ENCODE data around the gene SEC14L2. TPM values are rescaled to one million over a fixed set of nuclear protein-coding genes. Genes with fewer than 3 reads are reported as not detected.

The SEC14L2 gene
- 3.4 and 16.2 TPM in 2 replicates for total RNA-seq (2014; rRNA removed; shearing (Covaris generic))

DNA sequence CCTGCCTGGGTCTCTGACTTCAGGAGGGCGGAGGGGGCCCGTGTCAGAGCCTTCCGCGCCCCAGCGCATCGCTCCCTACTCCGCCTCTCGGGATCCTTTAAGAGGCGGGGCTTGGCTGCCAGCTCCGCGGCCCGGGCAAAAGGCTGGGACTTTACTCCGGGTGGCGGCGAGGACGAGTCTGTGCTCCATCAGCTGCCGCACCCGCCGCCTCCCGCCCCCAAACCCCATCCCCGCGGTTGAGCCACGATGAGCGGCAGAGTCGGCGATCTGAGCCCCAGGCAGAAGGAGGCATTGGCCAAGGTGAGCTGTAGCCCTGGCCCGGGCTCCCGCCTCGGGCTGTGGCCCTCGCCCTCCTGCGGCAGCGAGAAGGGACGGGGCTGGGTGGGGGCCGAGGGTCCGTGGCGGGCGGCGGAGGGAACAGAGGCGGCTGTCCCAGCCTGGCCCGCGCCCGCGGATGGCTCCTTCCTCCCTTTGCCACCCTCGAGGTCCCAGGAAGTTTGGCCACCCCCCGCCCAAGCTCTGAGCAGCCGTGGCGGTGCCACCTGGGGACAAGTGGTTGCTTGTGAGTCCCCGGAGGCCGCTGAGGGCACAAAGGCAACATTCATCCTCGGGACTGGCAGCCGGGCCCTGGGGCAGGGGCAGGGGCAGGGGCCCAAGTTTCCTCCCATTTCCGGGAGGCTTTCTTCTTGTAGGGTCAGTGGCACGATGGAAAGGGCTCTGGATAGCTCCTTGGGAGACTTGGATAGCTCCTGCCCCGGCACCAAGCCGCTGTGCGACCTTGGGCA is at the start of gene SEC14L2:
TSS of gene SEC14L2 (plus strand) at position 148 of the 785 bp plus-strand sequence. CDS start at position 247, 99 bp downstream.
- H3K9me3 ChIP-seq (replicated peaks) = no peaks in the 10 kb centered on the region
- H3K4me3 ChIP-seq = peak within 1 kb of the TSS; percentile 55
- H3K27me3 ChIP-seq (replicated peaks) = no peaks in the 10 kb centered on the region
- peaks cover 15% of the 10 kb centered on the region for H3K4me1 ChIP-seq (replicated peaks)
- H3K36me3 ChIP-seq = no peaks in the 10 kb centered on the region
- DNase-seq (ENCODE audit: low read depth in 1 of 2, low spot score in 2 of 2) = peak; percentile 52 to 66
- H3K27ac ChIP-seq = no peak within 1 kb of the TSS

GRCh38 chr22:30347255-30347892 is 49.4 kb upstream of the SEC14L2 start:
- H3K27me3 ChIP-seq (replicated peaks) = no peaks in the 10 kb centered on the region
- no peak overlapping the region for H3K27ac ChIP-seq
- peaks cover 93% of the 10 kb centered on the region for H3K36me3 ChIP-seq
- no peaks in the 10 kb centered on the region for H3K4me1 ChIP-seq (replicated peaks)
- H3K4me3 ChIP-seq = no peak overlapping the region
- no peaks in the 10 kb centered on the region for H3K9me3 ChIP-seq (replicated peaks)
- no peak for DNase-seq (ENCODE audit: low read depth in 1 of 2, low spot score in 2 of 2)

DNA sequence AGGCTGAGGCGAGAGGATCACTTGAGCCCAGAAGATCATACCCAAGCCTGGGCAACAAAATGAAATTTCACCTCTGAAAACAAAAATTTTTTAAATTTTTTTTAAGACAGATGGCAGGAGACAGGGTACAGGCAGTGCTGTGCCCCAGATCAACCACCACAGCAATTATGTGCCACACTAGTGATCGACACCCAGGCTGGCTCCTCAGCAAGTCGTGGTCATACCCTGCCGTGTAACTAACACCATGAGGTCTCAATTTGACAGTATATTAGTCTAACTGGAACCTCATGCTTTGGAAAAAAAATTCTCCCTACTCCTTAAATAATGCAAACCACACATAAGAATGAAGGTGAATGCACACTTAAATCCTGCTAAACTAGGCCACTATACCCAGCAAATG is 48.4 kb upstream of the SEC14L2 start:
- no peak overlapping the region for H3K4me3 ChIP-seq
- no peak overlapping the region for H3K27ac ChIP-seq
- H3K27me3 ChIP-seq (replicated peaks) = no peaks in the 10 kb centered on the region
- no peak for DNase-seq (ENCODE audit: low read depth in 1 of 2, low spot score in 2 of 2)
- no peaks in the 10 kb centered on the region for H3K4me1 ChIP-seq (replicated peaks)
- no peaks in the 10 kb centered on the region for H3K9me3 ChIP-seq (replicated peaks)
- H3K36me3 ChIP-seq = peaks cover 91% of the 10 kb centered on the region

DNA sequence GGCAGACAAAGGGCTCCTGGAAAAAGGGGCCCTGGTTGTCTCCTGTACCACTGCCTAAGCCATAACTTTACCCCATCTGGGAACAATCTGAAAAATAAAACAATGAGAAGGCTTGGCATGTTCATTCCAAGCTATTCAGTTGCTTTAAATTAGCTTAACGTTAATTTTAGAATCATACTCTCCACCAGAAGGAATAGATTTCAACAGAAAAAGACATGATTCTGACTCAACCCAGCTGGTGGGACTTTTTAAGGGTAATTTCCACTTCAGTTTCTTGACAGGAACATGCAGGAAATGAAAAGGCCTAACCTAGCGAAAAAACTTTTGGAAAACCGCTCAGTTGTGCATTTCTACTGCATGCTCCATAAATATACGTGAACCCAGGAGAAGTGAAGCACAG is 48.0 kb upstream of the SEC14L2 start:
- Histone ChIP-seq H3K27ac (no peak overlapping the region), H3K36me3 (peaks cover 90% of the 10 kb centered on the region), H3K4me3 (no peak overlapping the region), H3K9me3 (replicated peaks) (no peaks in the 10 kb centered on the region), H3K4me1 (replicated peaks) (no peaks in the 10 kb centered on the region), H3K27me3 (replicated peaks) (no peaks in the 10 kb centered on the region)
- no peak for DNase-seq (ENCODE audit: low read depth in 1 of 2, low spot score in 2 of 2)

DNA sequence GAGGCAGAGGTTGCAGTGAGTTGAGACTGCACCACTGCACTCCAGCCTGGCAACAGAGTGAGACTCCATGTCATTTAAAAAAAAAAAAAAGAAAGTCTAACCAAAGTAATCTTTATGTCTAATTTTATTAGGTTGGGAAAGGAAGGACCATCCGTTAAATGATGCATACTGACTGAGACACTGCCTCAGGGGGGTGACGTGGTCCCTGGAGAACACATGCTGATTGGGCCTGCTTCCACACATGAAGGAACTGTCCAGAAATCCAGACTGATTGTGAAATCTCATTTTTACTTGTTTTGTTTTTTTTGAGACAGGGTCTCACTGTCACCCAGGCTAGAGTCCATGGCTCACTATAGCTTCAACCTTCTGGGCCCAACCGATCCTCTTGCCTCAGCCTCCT is 45.6 kb upstream of the SEC14L2 start:
- peaks cover 81% of the 10 kb centered on the region for H3K36me3 ChIP-seq
- DNase-seq (ENCODE audit: low read depth in 1 of 2, low spot score in 2 of 2) = no peak
- no peak overlapping the region for H3K27ac ChIP-seq
- H3K4me1 ChIP-seq (replicated peaks) = peaks cover 10% of the 10 kb centered on the region
- H3K9me3 ChIP-seq (replicated peaks) = no peaks in the 10 kb centered on the region
- H3K4me3 ChIP-seq = no peak overlapping the region
- H3K27me3 ChIP-seq (replicated peaks) = no peaks in the 10 kb centered on the region

GRCh38 chr22:30354644-30355043 is 42.2 kb upstream of the SEC14L2 start:
- no peak for DNase-seq (ENCODE audit: low read depth in 1 of 2, low spot score in 2 of 2)
- H3K27ac ChIP-seq = no peak overlapping the region
- H3K9me3 ChIP-seq (replicated peaks) = no peaks in the 10 kb centered on the region
- no peak overlapping the region for H3K4me3 ChIP-seq
- H3K27me3 ChIP-seq (replicated peaks) = no peaks in the 10 kb centered on the region
- peaks cover 56% of the 10 kb centered on the region for H3K36me3 ChIP-seq
- H3K4me1 ChIP-seq (replicated peaks) = peaks cover 10% of the 10 kb centered on the region

- peak within 1 kb of the TSS; percentile 91 for H3K27ac ChIP-seq
- H3K27me3 ChIP-seq (replicated peaks) = no peaks in the 10 kb centered on the region
- peak; percentile 94 to 96 for DNase-seq (ENCODE audit: low read depth in 1 of 2, low spot score in 2 of 2)
- no peaks in the 10 kb centered on the region for H3K9me3 ChIP-seq (replicated peaks)
- peaks cover 10% of the 10 kb centered on the region for H3K4me1 ChIP-seq (replicated peaks)
- peak within 1 kb of the TSS; percentile 98 for H3K4me3 ChIP-seq
- peaks cover 38% of the 10 kb centered on the region for H3K36me3 ChIP-seq
These were observed 40.2 kb upstream of the SEC14L2 start, which contains the start of the genes CCDC157 and SF3A1 for GRCh38 chr22:30356449-30357235. Gene CCDC157 (plus strand): TSS chr22:30357007. CDS start chr22:30366001, 8,994 bp downstream. Gene SF3A1 (minus strand): TSS chr22:30356894. CDS start chr22:30356792, 102 bp downstream.

DNA sequence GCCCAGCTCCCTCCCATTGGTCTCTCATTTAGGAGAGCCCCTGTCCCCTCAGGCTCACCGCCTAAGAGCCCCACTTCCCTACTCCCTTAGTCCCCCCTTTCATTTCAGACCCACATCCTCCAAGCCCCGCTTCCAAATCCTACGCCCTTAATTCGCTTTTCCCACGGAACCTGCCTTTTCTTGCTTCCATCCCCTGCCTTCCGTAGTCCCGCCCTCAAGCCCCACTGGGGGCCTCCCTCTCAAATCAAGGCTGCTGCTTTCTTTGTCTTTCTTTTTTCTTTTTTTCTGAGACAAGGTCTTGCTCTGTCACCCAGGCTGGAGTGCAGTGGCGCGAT is 39.6 kb upstream of the SEC14L2 start:
- H3K4me3 ChIP-seq = peak overlapping the region; percentile 98
- no peak for DNase-seq (ENCODE audit: low read depth in 1 of 2, low spot score in 2 of 2)
- H3K9me3 ChIP-seq (replicated peaks) = no peaks in the 10 kb centered on the region
- no peaks in the 10 kb centered on the region for H3K27me3 ChIP-seq (replicated peaks)
- H3K4me1 ChIP-seq (replicated peaks) = peaks cover 10% of the 10 kb centered on the region
- peak overlapping the region; percentile 91 for H3K27ac ChIP-seq
- H3K36me3 ChIP-seq = peaks cover 36% of the 10 kb centered on the region

GRCh38 chr22:30357650-30358215 is 39.1 kb upstream of the SEC14L2 start:
- no peak for DNase-seq (ENCODE audit: low read depth in 1 of 2, low spot score in 2 of 2)
- H3K4me3 ChIP-seq = no peak overlapping the region
- H3K27ac ChIP-seq = no peak overlapping the region
- H3K27me3 ChIP-seq (replicated peaks) = no peaks in the 10 kb centered on the region
- H3K36me3 ChIP-seq = peaks cover 31% of the 10 kb centered on the region
- H3K9me3 ChIP-seq (replicated peaks) = no peaks in the 10 kb centered on the region; the same call in 1 of the 2 replicates
- H3K4me1 ChIP-seq (replicated peaks) = peaks cover 10% of the 10 kb centered on the region

GRCh38 chr22:30358541-30358940 is 38.3 kb upstream of the SEC14L2 start:
- H3K27ac ChIP-seq = no peak overlapping the region
- H3K9me3 ChIP-seq (replicated peaks) = no peaks in the 10 kb centered on the region; the same call in 1 of the 2 replicates
- no peaks in the 10 kb centered on the region for H3K27me3 ChIP-seq (replicated peaks)
- no peak overlapping the region for H3K4me3 ChIP-seq
- H3K4me1 ChIP-seq (replicated peaks) = peaks cover 10% of the 10 kb centered on the region
- no peak for DNase-seq (ENCODE audit: low read depth in 1 of 2, low spot score in 2 of 2)
- H3K36me3 ChIP-seq = peaks cover 26% of the 10 kb centered on the region

- no peaks in the 10 kb centered on the region for H3K27me3 ChIP-seq (replicated peaks)
- no peaks in the 10 kb centered on the region; the same call in 1 of the 2 replicates for H3K36me3 ChIP-seq
These were observed 34.7 kb upstream of the SEC14L2 start for GRCh38 chr22:30361916-30362650.

GRCh38 chr22:30362651-30363281 is 34.1 kb upstream of the SEC14L2 start:
- H3K4me1 ChIP-seq (replicated peaks) = no peaks in the 10 kb centered on the region
- no peak overlapping the region for H3K27ac ChIP-seq
- H3K9me3 ChIP-seq (replicated peaks) = no peaks in the 10 kb centered on the region; the same call in 1 of the 2 replicates
- DNase-seq (ENCODE audit: low read depth in 1 of 2, low spot score in 2 of 2) = no peak
- no peak overlapping the region for H3K4me3 ChIP-seq
- no peaks in the 10 kb centered on the region for H3K27me3 ChIP-seq (replicated peaks)
- H3K36me3 ChIP-seq = no peaks in the 10 kb centered on the region

More at GRCh38 chr22:30361916-30362650, 34.7 kb upstream of the SEC14L2 start:
- DNase-seq (ENCODE audit: low read depth in 1 of 2, low spot score in 2 of 2) = no peak
- Histone ChIP-seq H3K4me1 (replicated peaks) (no peaks in the 10 kb centered on the region), H3K4me3 (no peak overlapping the region), H3K9me3 (replicated peaks) (no peaks in the 10 kb centered on the region; the same call in 1 of the 2 replicates), H3K27ac (no peak overlapping the region)
